GM12878 (cell line): ENCODE measurements around the gene ASMTL. TPM values are rescaled to one million over a fixed set of nuclear protein-coding genes. Genes with fewer than 3 reads are reported as not detected.
A peak's percentile ranks its signal among the peaks of the same experiment; 100 is the strongest.

Source experiments
- BHLHE40 ChIP-seq, 2 experiments: fragments of 450-650 bp in 1 of 2; IDR thresholded peaks; 2 replicates each; pipeline ENCODE4 v1.6.1; 2011 to 2017; ENCODE audit warnings: low read depth in 2 of 2, borderline replicate concordance in 1 of 2, improper control_type of control experiment in 1 of 2, low read length in 1 of 2, mild to moderate bottlenecking in 1 of 2
- BMI1 ChIP-seq: fragments of 450-650 bp; IDR thresholded peaks from 2 replicates; pipeline ENCODE4 v1.6.1; 2016; ENCODE audit warnings: mild to moderate bottlenecking, moderate library complexity, borderline replicate concordance
- CBX5 ChIP-seq: sonication (generic); IDR thresholded peaks from 2 replicates; pipeline ENCODE4 v1.6.1; 2016; ENCODE audit warnings: low read depth, moderate library complexity, mild to moderate bottlenecking, inconsistent platforms
- CHD1 ChIP-seq: IDR thresholded peaks from 2 replicates; pipeline ENCODE4 v1.6.1; 2012; ENCODE audit warnings: low read depth, low read length, improper control_type of control experiment
- EZH2 ChIP-seq: IDR thresholded peaks from 2 replicates; pipeline ENCODE4 v1.6.1; 2012; ENCODE audit warnings: low read depth, mild to moderate bottlenecking, control low read depth, inconsistent platforms, low read length, borderline replicate concordance; ENCODE audit not compliant: control insufficient read depth
- HCFC1 ChIP-seq: fragments of 150-350 bp; IDR thresholded peaks from 2 replicates; pipeline ENCODE4 v1.6.1; 2014; ENCODE audit warnings: low read length
- IKZF2 ChIP-seq, 2 experiments: fragments of 450-650 bp; IDR thresholded peaks; 2 replicates each; pipeline ENCODE4 v1.6.1; 2017; ENCODE audit warnings: mild to moderate bottlenecking in 2 of 2, moderate library complexity in 2 of 2
- JUND ChIP-seq: IDR thresholded peaks from 2 replicates; pipeline ENCODE4 v1.6.1; 2012; ENCODE audit warnings: low read depth, mild to moderate bottlenecking, low read length, improper control_type of control experiment, moderate library complexity
- POLR2AphosphoS5 ChIP-seq: IDR thresholded peaks from 2 replicates; pipeline ENCODE4 v1.6.1; 2011; ENCODE audit warnings: mild to moderate bottlenecking, low read length, inconsistent platforms
- RAD51 ChIP-seq: fragments of 450-650 bp; IDR thresholded peaks from 2 replicates; pipeline ENCODE4 v1.6.1; 2016; ENCODE audit warnings: moderate library complexity, mild to moderate bottlenecking, inconsistent platforms
- RCOR1 ChIP-seq: conservative IDR thresholded peaks from 2 replicates; pipeline ENCODE4 v1.6.1; 2012; ENCODE audit warnings: low read depth, low read length, improper control_type of control experiment
- WRNIP1 ChIP-seq: IDR thresholded peaks from 2 replicates; pipeline ENCODE4 v1.6.1; 2011; ENCODE audit warnings: low read depth, low read length, improper control_type of control experiment, borderline replicate concordance
- YBX1 ChIP-seq: fragments of 450-650 bp; IDR thresholded peaks from 2 replicates; pipeline ENCODE4 v1.6.1; 2016; ENCODE audit warnings: antibody characterized with exemption
- ZSCAN29 ChIP-seq: fragments of 450-650 bp; IDR thresholded peaks from 2 replicates; pipeline ENCODE4 v1.6.1; 2017; ENCODE audit warnings: mild to moderate bottlenecking, moderate library complexity
- polyA plus RNA-seq, 11 experiments: library from polyadenylated mRNA; depleted of rRNA in 4 of 11; unstranded in 6 of 11; stranded (reverse) in 5 of 11; fragments of >200 nt; fragmentation: Nextera tagmentation in 4 of 11; fragmentation: Illumina TruSeq in 1 of 11; extraction: Ambion mirVana in 4 of 11; extraction: Trizol in 1 of 11; gene quantifications; 1 replicate in 1 of 11; 2 replicates in 10 of 11; pipeline versions ENCODE4 v1.2.1 to v1.2.3, GENCODE V29; 2011 to 2016; ENCODE audit warnings: inconsistent platforms in 2 of 11, missing spikeins in 2 of 11, low read depth in 1 of 11
- total RNA-seq, 4 experiments: library from RNA; depleted of rRNA in 3 of 4; stranded (reverse); fragments of >200 nt in 3 of 4; fragmentation: Illumina TruSeq in 1 of 4; extraction: Trizol in 1 of 4; gene quantifications; 2 replicates each; pipeline versions ENCODE4 v1.2.1 to v1.2.3, GENCODE V29; 2013 to 2021
- TF ChIP-seq, protein P1 (sequence below): IDR thresholded peaks from 2 replicates; pipeline ENCODE4 v1.6.1; 2012; ENCODE audit warnings: low read depth, low read length, improper control_type of control experiment
- TF ChIP-seq, protein P2 (sequence below): IDR thresholded peaks from 2 replicates; pipeline ENCODE4 v1.6.1; 2012; ENCODE audit warnings: mild to moderate bottlenecking, low read depth, low read length
- TF ChIP-seq, protein P3 (sequence below): fragments of 450-650 bp; IDR thresholded peaks from 2 replicates; pipeline ENCODE4 v1.6.1; 2017; ENCODE audit warnings: low read depth, mild to moderate bottlenecking, moderate library complexity
- TF ChIP-seq, protein P4 (sequence below): fragments of 450-650 bp; IDR thresholded peaks from 2 replicates; pipeline ENCODE4 v1.6.1; 2017; ENCODE audit warnings: mild to moderate bottlenecking
- TF ChIP-seq, protein P5 (sequence below): fragments of 450-650 bp; conservative IDR thresholded peaks from 2 replicates; pipeline ENCODE4 v1.6.1; 2017; ENCODE audit warnings: mild to moderate bottlenecking, moderate library complexity

Gene ASMTL
- total and polyA plus RNA-seq, 10 of the 15 experiments (the other 5 are each of a cell fraction or from before 2014, with no cell fraction given): 1.6 to 51.9 (median 32.1) TPM

DNA sequence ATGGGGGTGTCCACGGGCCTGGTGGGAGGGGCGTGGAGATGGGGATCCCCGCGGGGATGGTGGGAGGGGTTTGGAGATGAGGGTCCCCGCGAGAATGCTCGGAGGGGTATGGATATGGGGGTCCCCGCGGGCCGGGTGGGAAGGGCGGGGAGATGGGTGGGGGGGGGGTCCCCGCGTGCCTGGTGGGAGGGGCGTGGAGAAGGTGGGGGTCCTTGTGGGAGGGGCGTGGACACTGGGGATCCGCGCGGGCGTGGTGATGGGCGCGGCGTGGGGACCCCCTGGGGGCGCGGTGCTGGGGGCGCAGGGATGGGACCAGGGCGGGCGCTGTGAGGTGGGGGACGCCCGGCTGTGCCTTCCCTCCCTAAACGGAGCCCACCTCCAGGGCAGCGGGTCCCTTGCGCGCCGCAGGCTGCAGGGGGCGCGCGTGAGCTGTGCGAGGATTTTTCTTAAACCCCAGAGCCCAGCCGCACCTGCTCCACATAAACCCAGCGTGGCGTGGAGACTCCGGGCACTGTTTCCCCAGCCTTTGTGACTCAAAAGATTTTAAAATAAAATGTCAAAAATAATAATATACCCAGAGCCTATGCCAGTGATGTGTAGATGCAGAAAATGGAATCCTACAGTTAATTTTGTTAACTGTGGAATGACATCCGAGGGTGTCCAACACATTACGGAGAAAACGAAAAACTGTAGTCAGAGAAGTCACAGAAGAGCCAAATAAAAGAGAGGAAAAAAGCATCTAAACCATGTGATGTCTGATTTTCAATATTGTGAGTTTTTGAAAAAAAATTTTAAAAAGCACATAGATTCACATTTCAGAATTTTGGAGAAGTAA lies 1.5 kb upstream of the ASMTL start (continued):
- TF ChIP-seq, protein P1, sequence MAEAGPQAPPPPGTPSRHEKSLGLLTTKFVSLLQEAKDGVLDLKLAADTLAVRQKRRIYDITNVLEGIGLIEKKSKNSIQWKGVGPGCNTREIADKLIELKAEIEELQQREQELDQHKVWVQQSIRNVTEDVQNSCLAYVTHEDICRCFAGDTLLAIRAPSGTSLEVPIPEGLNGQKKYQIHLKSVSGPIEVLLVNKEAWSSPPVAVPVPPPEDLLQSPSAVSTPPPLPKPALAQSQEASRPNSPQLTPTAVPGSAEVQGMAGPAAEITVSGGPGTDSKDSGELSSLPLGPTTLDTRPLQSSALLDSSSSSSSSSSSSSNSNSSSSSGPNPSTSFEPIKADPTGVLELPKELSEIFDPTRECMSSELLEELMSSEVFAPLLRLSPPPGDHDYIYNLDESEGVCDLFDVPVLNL: no peak
- TF ChIP-seq POLR2AphosphoS5 (no peak), HCFC1 (0 out of 2 replicates have a peak, but pooled peaks have one; percentile 33), BHLHE40 (IDR thresholded peaks at IDR 0.05; ENCODE audit: borderline replicate concordance in 1 of 2, low read depth in 2 of 2, low read length in 1 of 2) (peak; percentile 58 to 66), RAD51 (no peak), ZSCAN29 (no peak), JUND (0 out of 2 replicates have a peak, but pooled peaks have one; percentile 21), BMI1 (no peak), CHD1 (peak; percentile 72; the same call in 1 of the 2 replicates), IKZF2 (IDR thresholded peaks at IDR 0.05) (no peak; a peak in 1 of 4 replicates), RCOR1 (0 out of 2 replicates have a peak, but pooled peaks have one; percentile 64), EZH2 (no peak), CBX5 (peak; percentile 65; the same call in 1 of the 2 replicates), YBX1 (no peak), WRNIP1 (no peak)
- TF ChIP-seq, protein P2, sequence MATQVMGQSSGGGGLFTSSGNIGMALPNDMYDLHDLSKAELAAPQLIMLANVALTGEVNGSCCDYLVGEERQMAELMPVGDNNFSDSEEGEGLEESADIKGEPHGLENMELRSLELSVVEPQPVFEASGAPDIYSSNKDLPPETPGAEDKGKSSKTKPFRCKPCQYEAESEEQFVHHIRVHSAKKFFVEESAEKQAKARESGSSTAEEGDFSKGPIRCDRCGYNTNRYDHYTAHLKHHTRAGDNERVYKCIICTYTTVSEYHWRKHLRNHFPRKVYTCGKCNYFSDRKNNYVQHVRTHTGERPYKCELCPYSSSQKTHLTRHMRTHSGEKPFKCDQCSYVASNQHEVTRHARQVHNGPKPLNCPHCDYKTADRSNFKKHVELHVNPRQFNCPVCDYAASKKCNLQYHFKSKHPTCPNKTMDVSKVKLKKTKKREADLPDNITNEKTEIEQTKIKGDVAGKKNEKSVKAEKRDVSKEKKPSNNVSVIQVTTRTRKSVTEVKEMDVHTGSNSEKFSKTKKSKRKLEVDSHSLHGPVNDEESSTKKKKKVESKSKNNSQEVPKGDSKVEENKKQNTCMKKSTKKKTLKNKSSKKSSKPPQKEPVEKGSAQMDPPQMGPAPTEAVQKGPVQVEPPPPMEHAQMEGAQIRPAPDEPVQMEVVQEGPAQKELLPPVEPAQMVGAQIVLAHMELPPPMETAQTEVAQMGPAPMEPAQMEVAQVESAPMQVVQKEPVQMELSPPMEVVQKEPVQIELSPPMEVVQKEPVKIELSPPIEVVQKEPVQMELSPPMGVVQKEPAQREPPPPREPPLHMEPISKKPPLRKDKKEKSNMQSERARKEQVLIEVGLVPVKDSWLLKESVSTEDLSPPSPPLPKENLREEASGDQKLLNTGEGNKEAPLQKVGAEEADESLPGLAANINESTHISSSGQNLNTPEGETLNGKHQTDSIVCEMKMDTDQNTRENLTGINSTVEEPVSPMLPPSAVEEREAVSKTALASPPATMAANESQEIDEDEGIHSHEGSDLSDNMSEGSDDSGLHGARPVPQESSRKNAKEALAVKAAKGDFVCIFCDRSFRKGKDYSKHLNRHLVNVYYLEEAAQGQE: no peak
- TF ChIP-seq, protein P3, sequence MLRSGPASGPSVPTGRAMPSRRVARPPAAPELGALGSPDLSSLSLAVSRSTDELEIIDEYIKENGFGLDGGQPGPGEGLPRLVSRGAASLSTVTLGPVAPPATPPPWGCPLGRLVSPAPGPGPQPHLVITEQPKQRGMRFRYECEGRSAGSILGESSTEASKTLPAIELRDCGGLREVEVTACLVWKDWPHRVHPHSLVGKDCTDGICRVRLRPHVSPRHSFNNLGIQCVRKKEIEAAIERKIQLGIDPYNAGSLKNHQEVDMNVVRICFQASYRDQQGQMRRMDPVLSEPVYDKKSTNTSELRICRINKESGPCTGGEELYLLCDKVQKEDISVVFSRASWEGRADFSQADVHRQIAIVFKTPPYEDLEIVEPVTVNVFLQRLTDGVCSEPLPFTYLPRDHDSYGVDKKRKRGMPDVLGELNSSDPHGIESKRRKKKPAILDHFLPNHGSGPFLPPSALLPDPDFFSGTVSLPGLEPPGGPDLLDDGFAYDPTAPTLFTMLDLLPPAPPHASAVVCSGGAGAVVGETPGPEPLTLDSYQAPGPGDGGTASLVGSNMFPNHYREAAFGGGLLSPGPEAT: no peak
- TF ChIP-seq, protein P4, sequence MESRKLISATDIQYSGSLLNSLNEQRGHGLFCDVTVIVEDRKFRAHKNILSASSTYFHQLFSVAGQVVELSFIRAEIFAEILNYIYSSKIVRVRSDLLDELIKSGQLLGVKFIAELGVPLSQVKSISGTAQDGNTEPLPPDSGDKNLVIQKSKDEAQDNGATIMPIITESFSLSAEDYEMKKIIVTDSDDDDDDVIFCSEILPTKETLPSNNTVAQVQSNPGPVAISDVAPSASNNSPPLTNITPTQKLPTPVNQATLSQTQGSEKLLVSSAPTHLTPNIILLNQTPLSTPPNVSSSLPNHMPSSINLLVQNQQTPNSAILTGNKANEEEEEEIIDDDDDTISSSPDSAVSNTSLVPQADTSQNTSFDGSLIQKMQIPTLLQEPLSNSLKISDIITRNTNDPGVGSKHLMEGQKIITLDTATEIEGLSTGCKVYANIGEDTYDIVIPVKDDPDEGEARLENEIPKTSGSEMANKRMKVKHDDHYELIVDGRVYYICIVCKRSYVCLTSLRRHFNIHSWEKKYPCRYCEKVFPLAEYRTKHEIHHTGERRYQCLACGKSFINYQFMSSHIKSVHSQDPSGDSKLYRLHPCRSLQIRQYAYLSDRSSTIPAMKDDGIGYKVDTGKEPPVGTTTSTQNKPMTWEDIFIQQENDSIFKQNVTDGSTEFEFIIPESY: no peak
- TF ChIP-seq, protein P5, sequence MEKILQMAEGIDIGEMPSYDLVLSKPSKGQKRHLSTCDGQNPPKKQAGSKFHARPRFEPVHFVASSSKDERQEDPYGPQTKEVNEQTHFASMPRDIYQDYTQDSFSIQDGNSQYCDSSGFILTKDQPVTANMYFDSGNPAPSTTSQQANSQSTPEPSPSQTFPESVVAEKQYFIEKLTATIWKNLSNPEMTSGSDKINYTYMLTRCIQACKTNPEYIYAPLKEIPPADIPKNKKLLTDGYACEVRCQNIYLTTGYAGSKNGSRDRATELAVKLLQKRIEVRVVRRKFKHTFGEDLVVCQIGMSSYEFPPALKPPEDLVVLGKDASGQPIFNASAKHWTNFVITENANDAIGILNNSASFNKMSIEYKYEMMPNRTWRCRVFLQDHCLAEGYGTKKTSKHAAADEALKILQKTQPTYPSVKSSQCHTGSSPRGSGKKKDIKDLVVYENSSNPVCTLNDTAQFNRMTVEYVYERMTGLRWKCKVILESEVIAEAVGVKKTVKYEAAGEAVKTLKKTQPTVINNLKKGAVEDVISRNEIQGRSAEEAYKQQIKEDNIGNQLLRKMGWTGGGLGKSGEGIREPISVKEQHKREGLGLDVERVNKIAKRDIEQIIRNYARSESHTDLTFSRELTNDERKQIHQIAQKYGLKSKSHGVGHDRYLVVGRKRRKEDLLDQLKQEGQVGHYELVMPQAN: peak; percentile 37; the same call in 1 of the 2 replicates
